GM23248 (cell line): ENCODE results near the gene TLK1. TPM values are rescaled to one million over a fixed set of nuclear protein-coding genes. Genes with fewer than 3 reads are reported as not detected.

ENCODE experiments used
- DNase-seq: peaks from one replicate; pipeline ENCODE4 v3.0.0-alpha.2; 2015
- H2AFZ ChIP-seq: fragments of 200-600 bp; sonication (generic); 2 replicates; pipeline ENCODE4 v1.6.1; 2016; ENCODE audit warnings: antibody characterized with exemption
- H3F3A ChIP-seq: fragments of 200-600 bp; sonication (generic); 2 replicates; pipeline ENCODE4 v1.6.1; 2016; ENCODE audit warnings: mild to moderate bottlenecking, antibody characterized with exemption, mixed run types; ENCODE audit not compliant: insufficient read depth
- H3K27ac ChIP-seq: fragments of 200-600 bp; sonication (generic); 2 replicates; pipeline ENCODE4 v1.5.1; 2016; ENCODE audit warnings: mild to moderate bottlenecking
- H3K27me3 ChIP-seq: fragments of 200-600 bp; sonication (generic); replicated peaks from 2 replicates; pipeline ENCODE4 v1.6.1; 2016; ENCODE audit warnings: mild to moderate bottlenecking; ENCODE audit not compliant: insufficient read depth
- H3K36me3 ChIP-seq: fragments of 200-600 bp; sonication (generic); 2 replicates; pipeline ENCODE4 v1.6.1; 2016; ENCODE audit warnings: low read depth, mild to moderate bottlenecking
- H3K4me1 ChIP-seq: fragments of 200-600 bp; sonication (generic); 2 replicates; pipeline ENCODE4 v1.6.1; 2016; ENCODE audit warnings: mild to moderate bottlenecking; ENCODE audit not compliant: insufficient read depth
- H3K4me2 ChIP-seq: fragments of 200-600 bp; sonication (generic); one replicate; pipeline ENCODE4 v1.6.1; 2016; ENCODE audit warnings: mild to moderate bottlenecking; ENCODE audit not compliant: unreplicated experiment
- H3K4me3 ChIP-seq: fragments of 200-600 bp; sonication (generic); 2 replicates; pipeline ENCODE4 v1.5.1; 2016; ENCODE audit warnings: mild to moderate bottlenecking
- H3K79me2 ChIP-seq: fragments of 200-600 bp; sonication (generic); 2 replicates; pipeline ENCODE4 v1.6.1; 2016; ENCODE audit warnings: mild to moderate bottlenecking; ENCODE audit not compliant: insufficient read depth
- H3K9ac ChIP-seq: fragments of 200-600 bp; sonication (generic); 2 replicates; pipeline ENCODE4 v1.6.1; 2016; ENCODE audit warnings: mild to moderate bottlenecking
- H3K9me2 ChIP-seq: fragments of 200-600 bp; sonication (generic); 2 replicates; pipeline ENCODE4 v1.6.1; 2016; ENCODE audit warnings: mixed run types, mild to moderate bottlenecking, moderate library complexity; ENCODE audit not compliant: insufficient read depth
- H3K9me3 ChIP-seq: fragments of 200-600 bp; sonication (generic); one replicate; pipeline ENCODE4 v1.6.1; 2017; ENCODE audit warnings: low read depth
- H4K20me1 ChIP-seq: fragments of 200-600 bp; sonication (generic); 2 replicates; pipeline ENCODE4 v1.6.0; 2016; ENCODE audit not compliant: insufficient read depth
- EZH2 ChIP-seq: fragments of 200-600 bp; sonication (generic); IDR thresholded peaks from 2 replicates; pipeline ENCODE4 v1.6.1; 2018; ENCODE audit warnings: antibody characterized with exemption, mild to moderate bottlenecking; ENCODE audit not compliant: insufficient read depth, poor library complexity, severe bottlenecking
- EZH2phosphoT487 ChIP-seq: fragments of 200-600 bp; sonication (generic); IDR thresholded peaks from 2 replicates; pipeline ENCODE4 v1.6.1; 2018; ENCODE audit warnings: antibody characterized with exemption, moderate library complexity, mild to moderate bottlenecking, low read depth; ENCODE audit not compliant: insufficient read depth
- WGBS, 2 experiments: methylation state at CpG; one replicate each; pipeline ENCODE4 v1.1.6; 2015 to 2017; ENCODE audit warnings: low lambda C conversion rate in 2 of 2, low coverage in 1 of 2; ENCODE audit errors: missing lambda C conversion rate in 2 of 2; 5-methylcytosine and 5-hydroxymethylcytosine counted together
- in situ Hi-C: fragments of 300-500 bp; cut with MboI; formaldehyde crosslinking; loops from 2 replicates; pipeline ENCODE4 v1.15.0; 2020
- polyA plus RNA-seq: library from polyadenylated mRNA; unstranded; fragments of >200 nt; fragmentation: Nextera tagmentation; extraction: Ambion mirVana; gene quantifications from 2 replicates; pipeline ENCODE4 v1.2.1, GENCODE V29; 2016
- total RNA-seq: library from RNA; depleted of rRNA; stranded (reverse); fragments of >200 nt; shearing (Covaris generic); gene quantifications from 2 replicates; pipeline ENCODE4 v1.2.3, GENCODE V29; 2014

The TLK1 gene
- total and polyA plus RNA-seq, 2 experiments from 2014 or later, result 9.6 to 25.6 TPM

- Histone ChIP-seq H4K20me1 (no peaks in the 10 kb centered on the region), H3K9me3 (no peaks in the 10 kb centered on the region), H3K9ac (no peak overlapping the region), H3K4me2 (no peak overlapping the region), H3K27me3 (no peaks in the 10 kb centered on the region), H3K4me1 (peaks cover 5% of the 10 kb centered on the region), H2AFZ (no peak overlapping the region), H3K4me3 (no peak overlapping the region), H3F3A (0 out of 2 replicates have a peak, but pooled peaks cover 8% of the 10 kb centered on the region), H3K9me2 (no peaks in the 10 kb centered on the region), H3K27ac (no peak overlapping the region), H3K79me2 (peaks cover 18% of the 10 kb centered on the region; the same call in 1 of the 2 replicates), H3K36me3 (peaks cover 15% of the 10 kb centered on the region)
- no peak for DNase-seq
- in situ Hi-C loops, result no loop called here
- 98% methylated on average over 9 of the region's 9 CpGs for WGBS, 2 experiments
- TF ChIP-seq EZH2 (no peak), EZH2phosphoT487 (no peak)
Observed at GRCh38 chr2:171016125-171016524, 144.6 kb downstream of the TLK1 start.

- no peaks in the 10 kb centered on the region for H3K9me3 ChIP-seq
- H3K79me2 ChIP-seq, result 0 out of 2 replicates have a peak, but pooled peaks cover 4% of the 10 kb centered on the region
- H3K4me2 ChIP-seq, result no peak overlapping the region
- no peaks in the 10 kb centered on the region for H3K27me3 ChIP-seq
- H3K27ac ChIP-seq, result no peak overlapping the region
- no peaks in the 10 kb centered on the region for H4K20me1 ChIP-seq
- 43 to 60% methylated on average over 1 of the region's 1 CpG for WGBS, 2 experiments
- in situ Hi-C loops, result no loop called here
- no peaks in the 10 kb centered on the region for H3K9me2 ChIP-seq
- no peaks in the 10 kb centered on the region for H3K4me1 ChIP-seq
- H3F3A ChIP-seq, result no peaks in the 10 kb centered on the region
- H3K4me3 ChIP-seq, result no peak overlapping the region
- H2AFZ ChIP-seq, result no peak overlapping the region
- TF ChIP-seq EZH2, result no peak
- TF ChIP-seq EZH2phosphoT487, result no peak
- no peak for DNase-seq
- peaks cover 18% of the 10 kb centered on the region for H3K36me3 ChIP-seq
- no peak overlapping the region for H3K9ac ChIP-seq
Observed at GRCh38 chr2:171013851-171014250, 146.8 kb downstream of the TLK1 start.

- no peak overlapping the region for H3K9ac ChIP-seq
- H3K4me1 ChIP-seq, result no peaks in the 10 kb centered on the region
- H4K20me1 ChIP-seq, result no peaks in the 10 kb centered on the region
- no peak for DNase-seq
- H3K36me3 ChIP-seq, result peaks cover 28% of the 10 kb centered on the region
- in situ Hi-C loops, result no loop called here
- no peak overlapping the region for H3K27ac ChIP-seq
- H3K9me2 ChIP-seq, result no peaks in the 10 kb centered on the region
- TF ChIP-seq EZH2phosphoT487, result no peak
- no peak for TF ChIP-seq EZH2
- H3K9me3 ChIP-seq, result no peaks in the 10 kb centered on the region
- 100% methylated on average over 4 of the region's 4 CpGs for WGBS, 2 experiments
- no peaks in the 10 kb centered on the region for H3K79me2 ChIP-seq
- no peak overlapping the region for H3K4me3 ChIP-seq
- H3K27me3 ChIP-seq, result no peaks in the 10 kb centered on the region
- no peak overlapping the region for H2AFZ ChIP-seq
- no peak overlapping the region for H3K4me2 ChIP-seq
- H3F3A ChIP-seq, result no peaks in the 10 kb centered on the region
Observed at GRCh38 chr2:171009386-171009785, 151.3 kb downstream of the TLK1 start.

GRCh38 chr2:171008550-171009205 is 152.0 kb downstream of the TLK1 start:
- peaks cover 24% of the 10 kb centered on the region for H3K36me3 ChIP-seq
- H3K9ac ChIP-seq, result no peak overlapping the region
- no peaks in the 10 kb centered on the region for H3K27me3 ChIP-seq
- no peak for DNase-seq
- H3K4me3 ChIP-seq, result no peak overlapping the region
- TF ChIP-seq EZH2, result no peak
- H3K4me1 ChIP-seq, result no peaks in the 10 kb centered on the region
- H3K27ac ChIP-seq, result no peak overlapping the region
- in situ Hi-C loops, result no loop called here
- H3K4me2 ChIP-seq, result no peak overlapping the region
- H3F3A ChIP-seq, result no peaks in the 10 kb centered on the region
- H3K9me3 ChIP-seq, result no peaks in the 10 kb centered on the region
- H4K20me1 ChIP-seq, result no peaks in the 10 kb centered on the region
- H3K79me2 ChIP-seq, result no peaks in the 10 kb centered on the region
- no peak overlapping the region for H2AFZ ChIP-seq
- 98 to 99% methylated on average over 2 of the region's 2 CpGs for WGBS, 2 experiments
- no peaks in the 10 kb centered on the region for H3K9me2 ChIP-seq
